Peyer's patch (tissue), 4 donors: ENCODE data around the gene CERT1. TPM values are rescaled to one million over a fixed set of nuclear protein-coding genes. Genes with fewer than 3 reads are reported as not detected.

ENCODE experiments used
- DNase-seq, 3 donors: peaks; one replicate each; pipeline ENCODE4 v3.0.0-alpha.2; 2017 to 2019
- H3K27ac ChIP-seq, 4 donors: fragments of 200-600 bp; sonication (generic); one replicate each; pipeline ENCODE4 v1.5.1; 2016 to 2019
- H3K27me3 ChIP-seq, 2 donors: fragments of 200-600 bp; sonication (generic); one replicate each; pipeline ENCODE4 v1.5.1; 2019
- H3K36me3 ChIP-seq, 3 donors: fragments of 200-600 bp; sonication (generic); one replicate each; pipeline ENCODE4 v1.5.1; 2016 to 2019
- H3K4me1 ChIP-seq, 4 donors: fragments of 200-600 bp; sonication (generic); one replicate each; pipeline ENCODE4 v1.5.1; 2016 to 2019
- H3K4me3 ChIP-seq, 4 donors: fragments of 200-600 bp; sonication (generic); 1 replicate in 3 of 4; 2 replicates in 1 of 4; pipeline ENCODE4 v1.5.1; 2016 to 2019; ENCODE audit warnings: mild to moderate bottlenecking in 1 of 4
- H3K9me3 ChIP-seq, 4 donors: fragments of 200-600 bp; sonication (generic); one replicate each; pipeline ENCODE4 v1.5.1; 2016 to 2019; ENCODE audit warnings: mild to moderate bottlenecking in 1 of 4
- POLR2A ChIP-seq, 2 donors: fragments of 450-650 bp; IDR thresholded peaks; one replicate each; pipeline ENCODE4 v1.5.1; 2017; ENCODE audit warnings: antibody characterized with exemption in 2 of 2, mild to moderate bottlenecking in 2 of 2, moderate library complexity in 2 of 2
- total RNA-seq, 4 donors: library from RNA; depleted of rRNA; stranded (reverse); fragments of >200 nt; gene quantifications; one replicate each; pipeline ENCODE4 v1.1.0, GENCODE V29; 2016
- TF ChIP-seq, protein P1 (sequence below), 6 experiments: fragments of 450-650 bp in 4 of 6; fragments of 200-600 bp in 2 of 6; sonication (generic) in 1 of 6; IDR thresholded peaks; one replicate each; pipeline ENCODE4 v1.5.1; 2017 to 2019; ENCODE audit warnings: antibody characterized with exemption in 6 of 6, mild to moderate bottlenecking in 3 of 6, moderate library complexity in 1 of 6

CERT1 gene
- total RNA-seq, 4 donors from 2014 or later: 32.2 to 52.0 (median 39.6) TPM

DNA sequence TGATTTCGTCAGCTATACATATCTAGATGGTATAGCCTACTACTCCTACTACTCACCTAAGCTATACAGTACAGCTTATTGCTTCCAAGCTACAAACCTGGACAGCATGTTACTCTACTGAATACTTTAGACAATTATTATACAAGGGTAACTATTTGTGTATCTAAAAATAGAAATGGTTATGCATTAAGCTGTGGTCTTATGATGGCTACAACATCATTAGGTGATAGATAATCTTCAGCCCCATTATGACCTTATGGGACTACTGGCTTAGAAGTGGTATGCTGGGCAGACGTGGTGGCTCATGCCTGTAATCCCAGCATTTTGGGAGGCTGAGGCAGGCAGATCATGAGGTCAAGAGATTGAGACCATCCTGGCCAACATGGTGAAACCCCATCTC, 40.2 kb downstream of the CERT1 start:
- TF ChIP-seq, protein P1, sequence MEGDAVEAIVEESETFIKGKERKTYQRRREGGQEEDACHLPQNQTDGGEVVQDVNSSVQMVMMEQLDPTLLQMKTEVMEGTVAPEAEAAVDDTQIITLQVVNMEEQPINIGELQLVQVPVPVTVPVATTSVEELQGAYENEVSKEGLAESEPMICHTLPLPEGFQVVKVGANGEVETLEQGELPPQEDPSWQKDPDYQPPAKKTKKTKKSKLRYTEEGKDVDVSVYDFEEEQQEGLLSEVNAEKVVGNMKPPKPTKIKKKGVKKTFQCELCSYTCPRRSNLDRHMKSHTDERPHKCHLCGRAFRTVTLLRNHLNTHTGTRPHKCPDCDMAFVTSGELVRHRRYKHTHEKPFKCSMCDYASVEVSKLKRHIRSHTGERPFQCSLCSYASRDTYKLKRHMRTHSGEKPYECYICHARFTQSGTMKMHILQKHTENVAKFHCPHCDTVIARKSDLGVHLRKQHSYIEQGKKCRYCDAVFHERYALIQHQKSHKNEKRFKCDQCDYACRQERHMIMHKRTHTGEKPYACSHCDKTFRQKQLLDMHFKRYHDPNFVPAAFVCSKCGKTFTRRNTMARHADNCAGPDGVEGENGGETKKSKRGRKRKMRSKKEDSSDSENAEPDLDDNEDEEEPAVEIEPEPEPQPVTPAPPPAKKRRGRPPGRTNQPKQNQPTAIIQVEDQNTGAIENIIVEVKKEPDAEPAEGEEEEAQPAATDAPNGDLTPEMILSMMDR (IDR thresholded peaks at IDR 0.05): no peak
- peaks cover 0 to 11% (median 3%) of the 10 kb centered on the region in 4 donors for H3K9me3 ChIP-seq
- no peaks in the 10 kb centered on the region for H3K36me3 ChIP-seq
- H3K27me3 ChIP-seq: no peaks in the 10 kb centered on the region
- DNase-seq: no peak
- no peaks in the 10 kb centered on the region for H3K4me1 ChIP-seq
- no peak overlapping the region for H3K27ac ChIP-seq
- H3K4me3 ChIP-seq: no peak overlapping the region

DNA sequence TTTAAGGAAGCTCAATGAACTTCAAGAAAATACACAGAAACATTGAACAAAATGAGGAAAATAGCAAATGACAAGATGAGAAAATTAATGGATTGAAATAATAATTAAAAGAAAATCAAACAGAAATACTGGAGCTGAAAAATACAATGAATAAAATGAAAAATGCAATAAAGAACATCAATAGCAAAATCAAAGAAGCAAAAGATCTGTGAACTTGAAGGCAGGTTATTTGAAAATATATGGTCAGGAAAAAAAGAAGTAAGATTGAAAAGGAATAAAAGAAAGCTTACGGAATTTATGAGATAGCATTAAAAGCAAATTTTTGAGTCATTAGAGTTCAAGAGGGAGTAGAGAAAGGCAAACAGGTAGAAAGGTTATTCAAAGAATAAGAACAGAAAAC, 42.4 kb downstream of the CERT1 start:
- Histone ChIP-seq H3K27ac (no peak overlapping the region), H3K4me1 (no peaks in the 10 kb centered on the region), H3K4me3 (no peak overlapping the region), H3K36me3 (no peaks in the 10 kb centered on the region), H3K27me3 (no peaks in the 10 kb centered on the region), H3K9me3 (peaks cover 0 to 11% (median 3%) of the 10 kb centered on the region in 4 donors)
- TF ChIP-seq POLR2A (IDR thresholded peaks at IDR 0.05): no peak
- TF ChIP-seq, protein P1 (IDR thresholded peaks at IDR 0.05): no peak
- no peak for DNase-seq

DNA sequence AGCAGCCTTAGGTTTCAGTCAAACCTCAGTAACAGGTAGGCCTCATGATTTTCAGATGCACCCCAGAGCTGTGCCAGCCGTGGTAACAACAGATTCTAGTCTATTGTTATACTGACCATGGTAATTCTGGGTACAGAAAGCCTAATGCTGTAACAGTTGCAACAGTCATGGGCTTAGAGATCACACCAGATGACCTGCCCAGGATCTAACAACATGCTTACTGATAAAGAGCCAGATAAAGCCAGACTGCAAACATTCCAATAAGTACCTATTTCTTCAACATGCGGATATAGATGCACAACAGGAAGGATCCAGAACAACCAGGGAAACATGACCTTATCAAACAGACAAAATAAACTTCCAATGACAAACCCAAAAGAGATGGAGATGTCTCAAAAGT, 42.8 kb downstream of the CERT1 start:
- H3K27ac ChIP-seq: no peak overlapping the region
- no peaks in the 10 kb centered on the region for H3K36me3 ChIP-seq
- H3K9me3 ChIP-seq: peaks cover 0 to 11% (median 3%) of the 10 kb centered on the region in 4 donors
- no peak overlapping the region for H3K4me3 ChIP-seq
- no peaks in the 10 kb centered on the region for H3K27me3 ChIP-seq
- no peaks in the 10 kb centered on the region for H3K4me1 ChIP-seq
- TF ChIP-seq POLR2A (IDR thresholded peaks at IDR 0.05): no peak
- TF ChIP-seq, protein P1 (IDR thresholded peaks at IDR 0.05): no peak
- no peak for DNase-seq

GRCh38 chr5:75466006-75466716, 45.3 kb downstream of the CERT1 start:
- TF ChIP-seq, protein P1 (IDR thresholded peaks at IDR 0.05): no peak
- TF ChIP-seq POLR2A (IDR thresholded peaks at IDR 0.05): no peak
- H3K4me1 ChIP-seq: no peaks in the 10 kb centered on the region
- H3K36me3 ChIP-seq: no peaks in the 10 kb centered on the region

DNA sequence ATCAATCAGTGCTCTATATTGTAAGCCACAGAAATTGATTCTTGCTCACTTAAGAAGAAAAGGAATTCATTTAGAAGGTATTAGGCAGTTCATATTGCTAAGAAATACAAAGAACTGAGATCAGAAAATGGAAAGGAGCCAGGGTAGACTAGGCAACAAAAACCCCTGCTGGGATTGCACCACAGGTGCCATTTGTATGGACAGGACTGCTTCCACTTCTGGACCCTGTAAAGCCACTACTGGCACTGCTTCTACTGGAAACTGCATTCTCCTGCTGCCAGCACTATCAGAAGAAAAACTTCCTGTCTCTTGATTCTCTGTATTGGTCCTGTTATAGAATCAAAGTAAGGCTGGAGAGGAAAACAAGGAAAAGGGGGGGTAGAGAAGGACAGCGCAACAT, 45.9 kb downstream of the CERT1 start:
- no peak for TF ChIP-seq POLR2A (IDR thresholded peaks at IDR 0.05)
- TF ChIP-seq, protein P1 (IDR thresholded peaks at IDR 0.05): no peak
- Histone ChIP-seq H3K27me3 (no peaks in the 10 kb centered on the region), H3K4me3 (no peak overlapping the region), H3K4me1 (no peaks in the 10 kb centered on the region), H3K9me3 (peaks cover 0 to 11% (median 3%) of the 10 kb centered on the region in 4 donors), H3K27ac (no peak overlapping the region), H3K36me3 (no peaks in the 10 kb centered on the region)
- DNase-seq: no peak

More at GRCh38 chr5:75466006-75466716, 45.3 kb downstream of the CERT1 start:
- no peak overlapping the region for H3K4me3 ChIP-seq
- H3K27ac ChIP-seq: no peak overlapping the region
- no peaks in the 10 kb centered on the region for H3K27me3 ChIP-seq
- no peak for DNase-seq
- peaks cover 0 to 11% (median 3%) of the 10 kb centered on the region in 4 donors for H3K9me3 ChIP-seq
